Pons (tissue), 1 donor: ENCODE data around the gene ERN2.
"Not testable (repeated sequence)": the region's sequence is repeated elsewhere in the genome, so short reads cannot be mapped to it uniquely, and the experiment has no call there.

Experiments
- DNase-seq: peaks from one replicate; pipeline ENCODE4 v3.0.0-alpha.2; 2016; ENCODE audit warnings: low spot score

The ERN2 gene

GRCh38 chr16:23722613-23723240 lies 9.7 kb upstream of the ERN2 start:
- DNase-seq = not testable (repeated sequence)

- DNase-seq = no peak
Observed at GRCh38 chr16:23716484-23716883, 3.5 kb upstream of the ERN2 start.

DNA sequence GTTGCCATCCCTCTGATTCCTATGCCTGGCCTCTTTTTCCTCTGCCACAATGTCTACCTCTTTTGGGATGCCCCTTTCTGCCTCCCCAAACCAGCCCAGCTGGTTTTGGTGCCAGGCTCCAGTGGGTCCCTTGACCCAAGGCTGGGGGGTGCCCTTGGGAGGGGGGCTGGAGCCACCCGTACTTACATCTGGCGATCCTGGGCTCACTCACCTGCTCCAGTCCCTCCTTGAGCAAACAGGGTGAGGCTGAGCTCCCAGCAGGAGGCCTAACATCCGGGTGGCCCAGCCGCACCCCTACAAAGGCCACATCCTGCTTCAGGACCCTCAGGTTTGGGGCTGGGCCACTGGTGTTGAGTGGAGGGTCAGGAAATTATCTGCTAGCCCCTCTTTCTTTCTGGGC lies 1.2 kb downstream of the ERN2 start:
- DNase-seq = no peak

DNA sequence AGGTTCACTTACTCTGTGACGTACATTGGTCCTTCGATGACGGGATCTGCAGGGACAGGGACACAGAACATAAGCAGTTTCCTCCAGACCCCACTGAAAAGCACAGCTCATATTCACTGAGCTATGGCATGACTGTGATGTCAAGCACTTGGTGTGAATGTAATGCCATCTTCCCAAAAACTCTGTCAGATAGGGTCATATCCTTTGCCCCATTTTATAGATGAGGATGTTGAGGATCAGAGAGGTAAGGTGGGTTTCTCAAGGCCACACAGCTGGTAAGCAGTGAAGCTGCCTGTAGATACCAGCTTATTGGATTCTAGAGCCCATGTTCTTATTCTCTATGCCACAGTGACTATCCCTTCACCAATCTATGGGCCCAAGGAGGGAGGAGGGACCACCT lies 2.5 kb downstream of the ERN2 start:
- no peak for DNase-seq

GRCh38 chr16:23710008-23710407 lies 3.0 kb downstream of the ERN2 start:
- DNase-seq = no peak

DNA sequence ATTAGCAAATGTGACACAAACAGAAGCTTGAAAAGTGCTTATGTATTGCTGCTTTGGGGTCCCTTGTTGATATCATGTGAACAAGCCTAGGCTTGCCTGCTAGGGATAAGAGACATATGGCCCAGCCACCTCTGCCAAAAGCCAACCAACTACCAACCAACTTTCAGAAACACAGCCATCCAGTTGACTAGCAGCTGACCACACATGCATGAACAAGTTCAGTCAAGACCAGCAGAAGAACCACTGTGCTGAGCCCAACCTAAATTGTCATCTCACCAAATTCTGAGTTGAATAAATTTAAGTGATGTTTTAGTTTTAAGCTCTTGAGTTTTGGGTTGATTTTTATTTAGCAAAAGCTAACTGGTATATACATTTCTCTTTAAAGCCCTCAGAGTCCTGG lies 3.5 kb downstream of the ERN2 start:
- no peak for DNase-seq

DNA sequence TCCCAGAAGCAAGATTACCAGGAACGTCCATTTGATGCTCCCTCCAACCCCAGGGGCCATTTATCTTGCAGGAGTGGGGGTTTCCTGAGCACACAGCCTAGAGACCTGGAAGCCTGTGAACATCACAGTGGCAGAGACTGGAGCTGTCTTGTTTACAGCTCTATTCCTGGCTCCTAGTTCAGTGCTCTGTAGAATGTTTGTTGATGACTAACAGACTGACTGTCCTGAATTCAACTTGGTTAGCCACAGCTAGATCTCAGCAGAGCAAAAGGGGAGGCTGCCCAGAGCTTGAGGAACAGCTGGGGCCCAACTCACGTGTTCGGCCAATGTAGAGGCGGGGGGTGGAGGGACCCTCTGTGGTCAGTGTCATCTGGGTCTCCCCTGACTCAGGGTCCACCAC lies 6.6 kb downstream of the ERN2 start:
- DNase-seq = no peak

- no peak for DNase-seq
Observed at GRCh38 chr16:23705517-23705902, 7.5 kb downstream of the ERN2 start.

DNA sequence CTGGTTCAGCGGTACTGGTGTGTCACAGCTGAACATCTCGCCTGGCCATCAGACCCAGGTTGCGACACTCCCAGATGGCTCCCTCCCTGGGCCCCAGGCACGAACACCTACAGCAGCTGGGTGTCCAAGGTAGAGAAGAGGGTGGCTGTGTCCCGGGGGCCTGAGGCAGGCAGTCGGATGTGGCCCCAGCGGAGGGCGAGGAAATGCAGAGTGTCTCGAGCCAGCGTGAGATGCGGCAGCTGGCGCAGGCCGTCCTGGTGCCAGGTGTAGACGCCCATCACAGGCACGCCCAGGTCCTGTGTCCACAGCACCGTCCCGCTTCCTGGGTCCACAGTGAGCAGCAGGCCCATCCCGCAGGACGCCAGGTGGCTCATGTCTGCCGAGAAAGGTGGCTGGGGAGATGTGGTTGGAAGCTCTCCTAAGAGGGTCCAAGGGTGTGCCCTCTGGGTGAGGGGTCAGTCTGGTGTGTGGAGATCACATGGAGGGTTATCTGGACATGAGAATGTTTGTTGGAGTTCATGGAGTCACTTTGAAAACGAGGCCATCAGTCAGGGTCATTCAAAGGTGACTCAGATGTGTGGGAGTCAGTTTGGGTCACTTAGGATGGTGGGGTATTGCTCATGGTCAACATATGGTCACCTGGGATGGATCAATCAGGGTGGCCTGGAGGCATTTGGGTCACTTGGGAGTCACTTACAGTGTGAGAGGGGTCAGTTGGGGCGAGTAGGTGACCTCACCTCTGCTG lies 8.1 kb downstream of the ERN2 start:
- DNase-seq = no peak

DNA sequence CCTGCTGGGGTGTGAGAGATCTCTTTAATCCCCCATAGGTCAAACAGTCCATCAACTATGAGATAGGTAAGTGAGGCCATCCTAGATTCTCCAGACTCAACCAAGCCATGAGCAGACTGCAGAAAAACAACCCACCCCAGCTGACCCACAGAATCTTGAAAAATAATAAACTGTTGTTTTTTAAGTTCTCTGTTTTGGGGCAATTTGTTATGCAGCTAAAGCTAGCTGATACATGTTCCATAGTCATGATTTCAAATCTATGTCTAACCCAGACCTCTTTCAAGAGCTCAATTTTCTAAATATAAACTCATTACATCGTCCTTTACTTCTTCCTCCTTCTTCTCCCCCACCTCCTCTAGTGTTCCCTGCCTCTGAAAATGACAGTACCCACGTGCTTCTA lies 10.1 kb downstream of the ERN2 start:
- DNase-seq = no peak

DNA sequence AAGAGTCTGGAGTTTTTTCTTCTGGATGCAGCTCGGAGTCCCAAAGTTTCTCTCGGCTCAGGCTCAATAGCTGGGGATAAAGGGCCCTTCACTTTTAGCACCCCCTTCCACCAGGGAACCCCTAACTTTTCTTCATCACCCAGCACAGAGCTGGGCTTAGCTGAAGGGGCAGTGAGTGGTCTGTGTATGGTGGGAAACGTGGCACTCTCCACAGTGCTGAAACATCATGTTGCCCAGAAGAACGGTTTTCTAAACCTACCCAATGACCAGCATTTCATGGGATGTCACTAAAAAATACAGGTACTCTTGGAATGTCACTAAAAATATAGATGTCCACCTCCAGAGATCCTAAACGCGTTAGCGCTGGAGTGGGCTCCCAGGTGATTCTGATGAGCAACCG lies 12.0 kb downstream of the ERN2 start:
- DNase-seq = no peak

DNA sequence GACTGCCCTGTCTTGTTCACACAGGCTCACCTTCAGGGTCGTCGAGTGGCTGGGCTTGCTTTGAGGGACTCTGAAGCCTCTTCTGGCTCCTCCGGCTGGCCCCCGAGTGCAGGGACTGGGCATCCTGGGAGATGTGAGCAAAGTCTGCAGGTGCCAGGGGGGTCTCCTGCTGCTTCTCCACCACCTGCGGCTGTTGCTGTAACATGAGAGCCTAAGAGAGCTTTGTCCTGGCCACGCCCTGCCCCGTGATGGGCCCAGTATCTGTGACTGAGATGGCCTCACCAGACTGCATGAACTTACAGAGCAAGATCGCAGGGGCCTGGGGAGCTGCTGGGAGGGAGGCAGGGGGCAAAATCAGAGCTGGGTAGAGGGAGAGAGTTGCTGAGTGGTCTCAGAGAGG lies 12.5 kb downstream of the ERN2 start:
- DNase-seq = no peak

- no peak for DNase-seq
Observed at GRCh38 chr16:23700093-23700492, 12.9 kb downstream of the ERN2 start.

- no peak for DNase-seq
Observed at GRCh38 chr16:23699100-23699499, 13.9 kb downstream of the ERN2 start.

DNA sequence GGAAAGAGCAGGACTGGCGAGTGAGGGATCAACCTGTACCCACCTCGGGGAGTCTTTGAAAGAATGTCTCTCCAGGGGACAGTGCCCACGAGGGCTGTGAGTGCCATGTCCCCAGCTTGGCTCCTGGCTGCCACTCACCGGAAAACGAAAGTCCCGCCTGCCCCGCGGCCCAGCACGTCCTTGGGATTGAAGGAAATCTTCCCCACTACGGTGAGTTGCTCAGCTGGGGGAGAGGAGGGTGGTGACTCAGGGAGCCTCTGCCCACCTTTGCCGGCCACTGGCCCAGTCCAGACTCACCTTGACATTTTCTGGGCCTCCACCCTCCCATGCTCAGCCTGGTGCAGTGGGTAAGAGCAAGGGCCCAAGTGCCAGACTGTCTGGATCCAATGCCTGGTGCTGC lies 17.3 kb downstream of the ERN2 start:
- DNase-seq = no peak

DNA sequence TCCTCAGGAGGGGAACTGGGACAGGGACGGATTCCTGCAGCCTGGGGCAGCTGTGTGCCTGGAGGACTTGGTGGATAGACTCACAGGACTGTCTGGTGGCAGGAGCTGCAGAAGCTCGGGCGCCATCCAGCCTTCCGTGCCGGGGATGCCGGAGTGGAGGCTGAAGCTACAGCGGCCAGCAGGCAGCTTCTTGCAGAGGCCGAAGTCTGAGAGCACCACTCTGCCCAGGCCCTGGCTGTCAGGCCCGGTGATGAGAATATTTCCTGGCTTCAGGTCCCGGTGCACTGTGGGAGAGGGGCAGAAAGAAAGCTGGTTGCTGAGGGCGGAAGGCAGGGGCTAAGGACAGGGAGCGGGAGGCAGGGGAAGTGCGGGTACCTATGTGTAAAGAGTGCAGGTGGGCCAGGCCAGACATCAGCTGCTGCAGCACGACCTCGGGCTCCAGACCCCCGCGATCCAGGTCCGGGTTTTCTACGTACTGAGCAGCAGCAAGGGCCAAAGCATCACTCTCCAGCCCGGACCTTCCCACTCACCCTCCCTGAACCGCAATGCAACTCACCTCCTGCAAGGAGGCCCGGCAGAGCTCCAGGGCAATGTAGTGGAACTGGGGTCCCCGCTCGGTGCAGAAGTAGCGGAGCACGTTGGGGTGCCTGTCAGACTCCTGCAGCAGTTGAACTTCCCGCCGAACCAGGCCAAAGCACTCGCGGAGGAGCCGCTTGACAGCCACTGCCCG lies 18.2 kb downstream of the ERN2 start:
- DNase-seq = no peak

GRCh38 chr16:23694265-23694643 lies 18.8 kb downstream of the ERN2 start:
- no peak for DNase-seq

DNA sequence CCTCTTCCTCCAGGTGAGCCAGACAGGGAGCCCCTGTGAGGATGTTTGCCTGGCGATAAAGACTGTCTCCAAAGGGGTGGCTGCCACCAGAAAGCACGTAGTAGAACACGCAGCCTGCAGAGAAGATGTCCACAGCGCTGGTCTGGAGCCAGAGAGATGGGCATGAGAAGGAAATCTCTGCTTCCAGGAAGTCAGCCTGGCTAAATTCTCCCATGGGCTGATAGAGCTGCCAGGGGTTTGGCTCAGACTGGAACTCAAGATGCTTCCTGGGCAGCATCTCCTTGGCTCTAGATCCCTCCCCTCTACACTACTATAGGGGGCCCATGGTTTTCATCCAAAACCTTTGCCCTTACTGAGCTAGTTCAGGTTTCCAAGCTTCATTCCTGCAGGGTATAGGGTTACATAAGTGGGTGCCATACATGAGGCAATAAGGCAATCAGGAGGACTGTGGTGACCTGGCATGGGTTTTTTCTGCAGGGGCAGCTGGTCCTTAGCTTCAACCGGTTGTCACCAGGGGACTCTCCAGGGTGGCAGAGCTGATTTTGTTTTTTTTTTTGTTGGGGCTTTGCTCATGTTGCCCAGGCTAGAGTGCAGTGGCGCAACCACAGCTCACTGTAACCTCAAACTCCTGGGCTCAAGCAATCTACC lies 20.7 kb downstream of the ERN2 start:
- no peak for DNase-seq

GRCh38 chr16:23691483-23692189 lies 21.4 kb downstream of the ERN2 start:
- no peak for DNase-seq

DNA sequence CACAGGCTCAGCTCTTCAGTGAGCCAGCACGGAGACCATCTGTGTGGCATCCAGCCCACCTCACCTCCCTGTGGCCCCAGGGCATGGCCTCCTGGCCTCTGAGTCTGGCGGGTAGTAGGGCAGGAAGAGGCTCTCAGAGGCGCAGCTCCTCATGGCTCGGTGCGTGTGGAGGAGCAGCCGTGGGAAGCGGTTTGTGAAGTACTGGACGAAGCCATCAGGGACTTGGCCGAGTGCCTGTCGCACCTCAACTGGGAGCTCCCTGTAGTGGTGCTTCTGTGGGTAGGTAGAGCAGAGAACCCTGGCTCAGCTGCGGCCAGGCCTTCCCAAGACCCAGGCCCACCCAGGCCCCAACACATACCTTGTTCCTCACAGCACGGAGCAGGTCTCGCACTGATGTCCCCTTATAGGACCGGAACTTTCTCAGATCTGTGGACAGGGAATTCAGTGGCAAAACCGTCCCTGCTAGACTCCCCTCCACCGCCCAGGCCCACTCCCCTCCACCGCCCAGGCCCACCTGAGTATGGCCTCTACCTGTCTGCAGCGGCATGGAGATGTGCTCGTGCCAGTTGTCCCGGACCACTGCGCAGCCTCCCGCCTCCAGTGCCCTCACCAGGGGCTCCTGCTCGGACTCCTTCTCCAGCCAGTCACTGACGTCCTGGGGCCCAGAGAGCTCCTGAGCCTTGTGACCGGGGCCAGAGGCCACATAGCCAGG lies 22.1 kb downstream of the ERN2 start:
- DNase-seq = no peak

- no peak for DNase-seq
Observed at GRCh38 chr16:23689442-23690187, 23.4 kb downstream of the ERN2 start.
